Activated B cell treated with CpG ODN at 0.5 μM for 24 hours (primary cell): ENCODE data around the gene NAA15. TPM values are rescaled to one million over a fixed set of nuclear protein-coding genes. Genes with fewer than 3 reads are reported as not detected.

Experiments
- ATAC-seq: fragments of 200-7000 bp; cut with Tn5 transposase; one replicate; pipeline ENCODE4 v1.10.0; 2021; ENCODE audit warnings: low read depth, mild to moderate bottlenecking, moderate library complexity
- CTCF ChIA-PET: fragments of 350-600 bp; sonication (Branson Sonifier 250); formaldehyde crosslinking; loops from one replicate; lab custom pipeline; 2021; ENCODE audit warnings: antibody characterized with exemption; lab: Charles Lee
- POLR2A ChIA-PET: fragments of 350-600 bp; sonication (Branson Sonifier 250); formaldehyde crosslinking; loops from one replicate; lab custom pipeline; 2021; ENCODE audit warnings: antibody characterized with exemption; lab: Charles Lee
- DNase-seq: peaks from one replicate; pipeline ENCODE4 v3.0.0; 2022
- H3K27ac Mint-ChIP-seq: one replicate; pipeline ENCODE4 v1.8.0; 2020; ENCODE audit warnings: mixed read lengths
- H3K27me3 Mint-ChIP-seq: one replicate; pipeline ENCODE4 v1.8.0; 2021; ENCODE audit warnings: mixed read lengths
- H3K36me3 Mint-ChIP-seq: one replicate; pipeline ENCODE4 v1.8.0; 2021; ENCODE audit warnings: low read depth, mixed read lengths
- H3K4me1 Mint-ChIP-seq: one replicate; pipeline ENCODE4 v1.8.0; 2021; ENCODE audit warnings: mixed read lengths
- H3K4me3 Mint-ChIP-seq: one replicate; pipeline ENCODE4 v1.8.0; 2020; ENCODE audit warnings: mild to moderate bottlenecking, mixed read lengths
- H3K9me3 Mint-ChIP-seq: one replicate; pipeline ENCODE4 v1.8.0; 2020; ENCODE audit warnings: mixed read lengths
- intact Hi-C: fragments of 100-400 bp; cut with micrococcal nuclease; formaldehyde crosslinking; loops from one replicate; pipeline ENCODE4 v1.15.1; 2024
- total RNA-seq: library from RNA; stranded (reverse); gene quantifications from 2 replicates; pipeline ENCODE4 v1.2.3, GENCODE V29; 2022
- TF ChIP-seq, protein P1 (sequence below): fragments of 200-600 bp; IDR thresholded peaks from one replicate; pipeline ENCODE4 v1.8.0; 2022; ENCODE audit warnings: antibody characterized with exemption, mild to moderate bottlenecking

NAA15 gene
- total RNA-seq, 1 donor from 2014 or later: 66.5 TPM

DNA sequence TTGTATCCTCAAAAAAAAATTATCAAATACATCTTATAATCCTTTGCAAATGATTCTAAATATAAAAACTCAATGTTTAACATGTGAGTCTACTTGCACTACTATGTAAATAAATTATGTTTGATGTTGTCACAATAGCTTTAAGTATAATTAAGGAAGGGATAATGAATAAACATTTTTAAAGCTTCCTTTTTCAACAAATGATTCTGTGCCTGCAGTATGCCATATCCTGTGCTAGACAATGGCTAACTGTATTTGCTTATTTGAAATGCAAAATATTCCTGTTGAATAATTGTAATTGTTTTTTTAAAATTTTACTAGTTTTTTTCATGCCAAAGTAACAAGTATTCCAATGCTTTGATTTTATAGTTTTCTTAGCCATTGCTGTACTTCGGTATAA is 60.0 kb downstream of the NAA15 start:
- H3K4me3 Mint-ChIP-seq: no peak overlapping the region
- intact Hi-C loops: no loop called here
- ATAC-seq (no peak), DNase-seq (no peak)
- TF ChIP-seq, protein P1, sequence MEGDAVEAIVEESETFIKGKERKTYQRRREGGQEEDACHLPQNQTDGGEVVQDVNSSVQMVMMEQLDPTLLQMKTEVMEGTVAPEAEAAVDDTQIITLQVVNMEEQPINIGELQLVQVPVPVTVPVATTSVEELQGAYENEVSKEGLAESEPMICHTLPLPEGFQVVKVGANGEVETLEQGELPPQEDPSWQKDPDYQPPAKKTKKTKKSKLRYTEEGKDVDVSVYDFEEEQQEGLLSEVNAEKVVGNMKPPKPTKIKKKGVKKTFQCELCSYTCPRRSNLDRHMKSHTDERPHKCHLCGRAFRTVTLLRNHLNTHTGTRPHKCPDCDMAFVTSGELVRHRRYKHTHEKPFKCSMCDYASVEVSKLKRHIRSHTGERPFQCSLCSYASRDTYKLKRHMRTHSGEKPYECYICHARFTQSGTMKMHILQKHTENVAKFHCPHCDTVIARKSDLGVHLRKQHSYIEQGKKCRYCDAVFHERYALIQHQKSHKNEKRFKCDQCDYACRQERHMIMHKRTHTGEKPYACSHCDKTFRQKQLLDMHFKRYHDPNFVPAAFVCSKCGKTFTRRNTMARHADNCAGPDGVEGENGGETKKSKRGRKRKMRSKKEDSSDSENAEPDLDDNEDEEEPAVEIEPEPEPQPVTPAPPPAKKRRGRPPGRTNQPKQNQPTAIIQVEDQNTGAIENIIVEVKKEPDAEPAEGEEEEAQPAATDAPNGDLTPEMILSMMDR: no peak
- CTCF ChIA-PET: interaction anchor here (1.3 kb wide), 1 partner anchor 296 kb away, joined by 3 read pairs; no protein-coding TSS in a partner anchor
- no peaks in the 10 kb centered on the region for H3K9me3 Mint-ChIP-seq
- H3K4me1 Mint-ChIP-seq: no peaks in the 10 kb centered on the region
- POLR2A ChIA-PET: no interaction called here
- peaks cover 70% of the 10 kb centered on the region for H3K36me3 Mint-ChIP-seq
- H3K27ac Mint-ChIP-seq: no peak overlapping the region
- H3K27me3 Mint-ChIP-seq: no peaks in the 10 kb centered on the region

DNA sequence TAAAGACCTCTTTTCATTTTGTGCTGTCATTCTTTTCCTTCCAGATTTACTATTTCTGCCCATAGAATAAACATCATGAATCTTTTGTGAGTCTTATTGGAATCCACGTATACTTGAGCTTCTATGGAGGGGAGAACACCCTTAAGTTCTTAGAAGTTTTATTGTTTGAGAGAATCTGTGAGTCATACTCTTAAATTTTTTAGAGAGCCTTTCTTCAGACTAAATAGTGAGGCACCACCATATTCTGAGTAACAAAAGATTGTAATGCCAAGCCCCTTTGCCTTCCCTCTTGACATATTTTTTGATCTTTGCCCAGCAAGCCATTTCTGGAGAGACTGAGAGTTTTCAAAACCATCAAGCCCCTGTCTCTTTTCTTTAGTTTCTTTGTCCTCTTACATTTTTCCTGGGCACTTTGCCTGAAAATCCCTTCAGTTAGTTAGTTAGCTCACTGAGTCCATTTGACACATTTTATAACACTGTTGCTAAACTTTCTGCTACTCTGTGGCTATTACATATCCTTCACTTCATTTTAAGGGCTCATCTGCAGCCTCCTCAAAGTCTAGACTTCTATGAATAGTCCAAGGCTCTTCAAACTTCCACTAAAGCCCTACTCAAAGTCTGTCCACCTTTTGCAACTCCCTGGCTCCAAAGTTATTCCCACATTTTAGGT is 66.3 kb downstream of the NAA15 start:
- Mint-ChIP-seq H3K4me3 (no peak overlapping the region), H3K36me3 (peaks cover 78% of the 10 kb centered on the region), H3K27ac (no peak overlapping the region), H3K9me3 (no peaks in the 10 kb centered on the region), H3K4me1 (no peaks in the 10 kb centered on the region), H3K27me3 (no peaks in the 10 kb centered on the region)
- no peak for ATAC-seq
- TF ChIP-seq, protein P1: no peak
- ChIA-PET CTCF (no interaction called here), POLR2A (no interaction called here)
- DNase-seq: no peak
- intact Hi-C loops: no loop called here

DNA sequence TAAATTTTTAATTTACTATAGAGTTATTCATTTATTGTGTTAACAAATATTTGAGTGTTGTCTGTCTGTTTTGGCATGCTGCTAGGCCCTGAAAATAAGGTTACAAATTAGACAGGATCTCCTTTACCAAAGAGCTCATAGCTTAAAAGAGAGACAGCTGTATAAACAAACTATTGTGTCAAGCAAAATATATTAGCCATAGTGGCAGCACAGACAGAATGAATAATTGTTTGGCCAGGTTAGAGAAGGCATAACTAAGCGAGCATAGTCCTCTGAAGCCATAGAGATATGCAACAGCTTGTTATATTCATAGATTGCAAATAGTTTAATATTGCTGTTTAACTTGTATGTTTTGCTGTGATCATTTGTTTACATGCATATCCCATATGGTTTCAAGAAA is 67.7 kb downstream of the NAA15 start:
- TF ChIP-seq, protein P1: no peak
- ChIA-PET POLR2A (no interaction called here), CTCF (no interaction called here)

DNA sequence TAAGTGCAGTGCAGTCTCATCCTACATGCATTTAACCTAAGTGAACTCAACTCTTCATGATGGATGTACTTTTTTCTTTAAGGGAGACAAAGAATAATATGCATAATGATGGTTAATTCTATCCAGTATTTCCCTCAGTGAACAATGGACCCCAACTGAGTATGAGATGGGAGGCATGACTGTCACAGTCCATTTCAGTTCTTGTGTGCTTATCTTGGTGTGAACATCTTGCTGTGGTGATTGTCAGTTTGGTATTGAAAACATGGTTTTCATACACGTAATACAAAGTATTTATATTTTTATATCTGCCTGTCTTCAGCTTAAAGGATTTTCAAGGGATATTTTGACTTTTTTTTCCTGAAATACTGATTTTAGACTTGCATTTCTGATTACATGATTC is 72.9 kb downstream of the NAA15 start:
- Mint-ChIP-seq H3K4me1 (no peaks in the 10 kb centered on the region), H3K4me3 (no peak overlapping the region), H3K9me3 (no peaks in the 10 kb centered on the region), H3K27ac (no peak overlapping the region), H3K27me3 (no peaks in the 10 kb centered on the region), H3K36me3 (peaks cover 81% of the 10 kb centered on the region)
- TF ChIP-seq, protein P1: no peak
- ATAC-seq (no peak), DNase-seq (no peak)
- CTCF ChIA-PET: no interaction called here
- POLR2A ChIA-PET: no interaction called here
- intact Hi-C loops: no loop called here

More for the DNA sequence above, 67.7 kb downstream of the NAA15 start:
- no peak overlapping the region for H3K27ac Mint-ChIP-seq
- no peaks in the 10 kb centered on the region for H3K4me1 Mint-ChIP-seq
- no peaks in the 10 kb centered on the region for H3K9me3 Mint-ChIP-seq
- H3K27me3 Mint-ChIP-seq: no peaks in the 10 kb centered on the region
- peaks cover 78% of the 10 kb centered on the region for H3K36me3 Mint-ChIP-seq
- intact Hi-C loops: no loop called here
- no peak for DNase-seq
- H3K4me3 Mint-ChIP-seq: no peak overlapping the region
- no peak for ATAC-seq

DNA sequence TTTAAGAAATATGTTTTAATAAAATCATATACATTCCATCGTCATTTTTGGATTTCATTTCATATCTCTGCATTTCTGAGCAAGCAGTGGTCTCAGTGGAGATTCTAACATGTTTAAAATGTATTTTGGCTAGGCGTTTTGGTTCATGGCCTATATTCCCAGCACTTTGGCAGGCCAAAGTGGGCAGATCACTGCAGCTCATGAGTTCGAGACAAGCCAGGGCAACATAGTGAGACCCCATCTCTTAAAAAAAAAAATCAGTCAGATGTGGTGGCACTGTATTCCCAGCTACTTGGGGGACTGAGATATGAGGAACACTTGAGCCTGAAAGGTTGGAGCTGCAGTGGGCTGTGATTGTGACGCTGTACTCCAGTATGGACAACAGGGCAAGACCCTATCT is 85.1 kb downstream of the NAA15 start:
- Mint-ChIP-seq H3K36me3 (peaks cover 78% of the 10 kb centered on the region), H3K27me3 (no peaks in the 10 kb centered on the region), H3K9me3 (no peaks in the 10 kb centered on the region), H3K4me1 (no peaks in the 10 kb centered on the region), H3K27ac (no peak overlapping the region), H3K4me3 (no peak overlapping the region)
- POLR2A ChIA-PET: interaction anchor here (1.0 to 1.1 kb wide), 2 partner anchors 21 to 85 kb away, joined by 3 to 5 read pairs; partner anchors contain the start of gene NAA15
- ATAC-seq: no peak
- CTCF ChIA-PET: no interaction called here
- TF ChIP-seq, protein P1: no peak
- intact Hi-C loops: no loop called here
- DNase-seq: no peak
